H4 (cell line): Measurements from ENCODE around the gene TXNL4A. TPM values are rescaled to one million over a fixed set of nuclear protein-coding genes. Genes with fewer than 3 reads are reported as not detected.

ENCODE experiments used
- DNase-seq: peaks from one replicate; pipeline ENCODE4 v3.0.0-alpha.2; 2015; ENCODE audit warnings: low spot score
- total RNA-seq: library from RNA; depleted of rRNA; stranded (reverse); fragments of >200 nt; shearing (Covaris generic); gene quantifications from 2 replicates; pipeline ENCODE4 v1.2.3, GENCODE V29; 2014

The TXNL4A gene
- total RNA-seq, 1 experiment from 2014 or later: 146 TPM

GRCh38 chr18:79964330-79965118, 23.8 kb downstream of the TXNL4A start, which contains the start of gene HSBP1L1:
Gene HSBP1L1, plus strand, starts transcription at chr18:79964643. Its CDS starts 93 bp downstream, at chr18:79964736.
- peak; percentile 53 for DNase-seq

- no peak for DNase-seq
Observed at GRCh38 chr18:79963658-79964329, 24.6 kb downstream of the TXNL4A start.

- no peak for DNase-seq
Observed at GRCh38 chr18:79962835-79963657, 25.3 kb downstream of the TXNL4A start.

- no peak for DNase-seq
Observed at GRCh38 chr18:79962311-79962710, 26.1 kb downstream of the TXNL4A start.

GRCh38 chr18:79961527-79962291, 26.7 kb downstream of the TXNL4A start:
- no peak for DNase-seq

- no peak for DNase-seq
Observed at GRCh38 chr18:79960921-79961526, 27.3 kb downstream of the TXNL4A start.

GRCh38 chr18:79960161-79960801, 28.1 kb downstream of the TXNL4A start:
- DNase-seq: peak; percentile 87

- DNase-seq: no peak
Observed at GRCh38 chr18:79958981-79959380, 29.4 kb downstream of the TXNL4A start.

- DNase-seq: no peak
Observed at GRCh38 chr18:79956276-79956675, 32.1 kb downstream of the TXNL4A start.

- no peak for DNase-seq
Observed at GRCh38 chr18:79955302-79956075, 32.9 kb downstream of the TXNL4A start.

- DNase-seq: no peak
Observed at GRCh38 chr18:79954791-79955190, 33.6 kb downstream of the TXNL4A start.

GRCh38 chr18:79953971-79954651, 34.3 kb downstream of the TXNL4A start:
- no peak for DNase-seq

- no peak for DNase-seq
Observed at GRCh38 chr18:79952996-79953559, 35.3 kb downstream of the TXNL4A start.

GRCh38 chr18:79952456-79952995, 35.8 kb downstream of the TXNL4A start:
- no peak for DNase-seq

- peak; percentile 76 for DNase-seq
Observed at GRCh38 chr18:79951545-79952455, 36.6 kb downstream of the TXNL4A start, which contains the start of gene SLC66A2. Gene SLC66A2, minus strand, starts transcription at chr18:79951653. Its CDS starts 727 bp downstream, at chr18:79950926.

- no peak for DNase-seq
Observed at GRCh38 chr18:79950515-79951341, 37.6 kb downstream of the TXNL4A start.
